Activated naive CD4-positive, alpha-beta T cell treated with anti-CD3 and anti-CD28 coated beads, Interleukin-2, amount 10 ng/mL, durations not matched to agents 7 days and 5 days (primary cell): Measurements from ENCODE around the gene PLBD2.

ENCODE experiments used
- CTCF ChIA-PET: fragments of 350-600 bp; sonication (Branson Sonifier 250); formaldehyde crosslinking; loops from one replicate; lab custom pipeline; 2021; ENCODE audit warnings: antibody characterized with exemption; lab: Charles Lee
- DNase-seq: peaks from one replicate; pipeline ENCODE4 v3.0.0-alpha.2; 2020
- H3K27ac Mint-ChIP-seq: one replicate; pipeline ENCODE4 v1.8.0; 2021; ENCODE audit warnings: mild to moderate bottlenecking, moderate library complexity, mixed read lengths
- H3K27me3 Mint-ChIP-seq: one replicate; pipeline ENCODE4 v1.8.0; 2021; ENCODE audit warnings: mild to moderate bottlenecking, mixed read lengths
- H3K36me3 Mint-ChIP-seq: one replicate; pipeline ENCODE4 v1.8.0; 2021; ENCODE audit warnings: mixed read lengths
- H3K4me1 Mint-ChIP-seq: one replicate; pipeline ENCODE4 v1.8.0; 2021; ENCODE audit warnings: mixed read lengths
- H3K4me3 Mint-ChIP-seq: one replicate; pipeline ENCODE4 v1.8.0; 2021; ENCODE audit warnings: mild to moderate bottlenecking, moderate library complexity, mixed read lengths
- H3K9me3 Mint-ChIP-seq: one replicate; pipeline ENCODE4 v1.8.0; 2021; ENCODE audit warnings: mixed read lengths

Gene PLBD2

DNA sequence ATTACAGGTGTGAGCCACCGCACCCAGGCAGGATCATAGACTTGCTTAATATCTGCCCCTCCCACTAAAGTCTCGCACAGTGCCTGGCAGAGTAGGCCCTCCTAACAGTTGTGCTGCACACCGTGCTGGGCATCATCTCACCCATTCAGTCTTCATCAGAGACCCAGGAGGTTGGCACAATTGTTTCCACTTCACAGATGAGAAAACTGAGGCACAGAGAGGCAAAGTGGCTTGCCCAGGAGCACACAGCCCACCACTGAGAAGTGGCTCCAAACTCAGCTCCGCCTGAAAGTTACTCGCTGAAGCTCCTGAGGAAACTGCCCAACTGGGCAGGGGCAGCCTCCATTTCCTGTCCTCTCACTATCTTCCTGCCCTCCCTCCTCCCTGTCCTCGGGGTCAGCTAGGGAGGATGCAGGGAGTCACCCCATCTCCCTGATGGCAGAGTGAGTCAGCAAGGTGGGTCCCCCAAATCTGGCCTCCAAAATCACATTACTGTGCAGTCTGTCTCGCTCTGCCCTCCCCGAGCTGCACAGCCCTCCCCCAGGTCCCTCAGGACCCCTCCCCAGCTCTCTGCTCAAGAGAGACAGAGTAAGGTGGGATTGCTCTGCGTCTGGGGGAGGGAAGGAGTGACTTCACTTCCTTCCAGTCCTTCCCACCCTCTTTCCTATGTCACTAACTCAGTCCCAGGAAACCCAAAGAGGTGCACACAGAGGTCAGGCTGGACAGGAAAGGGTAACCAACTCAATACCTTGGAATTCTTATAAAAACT is 29.2 kb upstream of the PLBD2 start:
- H3K4me3 Mint-ChIP-seq: no peak overlapping the region
- no peaks in the 10 kb centered on the region for H3K27me3 Mint-ChIP-seq
- DNase-seq: no peak
- CTCF ChIA-PET: no interaction called here
- H3K9me3 Mint-ChIP-seq: no peaks in the 10 kb centered on the region
- peaks cover 42% of the 10 kb centered on the region for H3K36me3 Mint-ChIP-seq
- no peak overlapping the region for H3K27ac Mint-ChIP-seq
- H3K4me1 Mint-ChIP-seq: peaks cover 35% of the 10 kb centered on the region

DNA sequence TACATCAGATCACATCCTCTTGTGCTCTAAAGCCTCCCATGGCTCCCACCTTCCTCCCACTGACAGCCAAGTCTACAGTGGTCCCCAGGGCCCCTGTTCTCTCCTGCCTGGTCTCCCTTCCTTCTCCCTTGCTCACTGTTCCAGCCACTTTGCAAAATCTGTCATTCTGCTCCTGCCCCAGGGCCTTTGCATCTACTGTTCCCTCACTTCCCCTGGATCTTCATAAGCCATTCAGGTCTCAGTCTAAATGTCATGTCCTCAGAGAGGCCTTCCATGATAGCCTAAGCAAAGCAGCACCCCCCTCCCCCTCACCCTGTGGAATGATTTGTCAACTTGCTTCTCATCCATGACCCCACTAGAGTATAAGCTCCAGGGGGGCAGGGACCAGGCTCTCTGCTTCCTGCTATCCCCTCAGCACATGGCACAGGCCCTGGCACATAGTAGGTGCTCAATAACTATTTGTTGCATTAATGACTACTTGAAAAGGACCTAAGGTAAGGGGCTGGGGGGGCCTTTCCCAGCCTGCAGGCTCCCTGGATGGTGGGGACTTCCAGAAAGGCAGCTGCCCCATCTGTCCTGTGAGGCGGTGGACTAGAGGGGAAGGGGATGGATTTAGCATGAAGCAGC is 28.5 kb upstream of the PLBD2 start:
- CTCF ChIA-PET: no interaction called here
- H3K27ac Mint-ChIP-seq: peak overlapping the region; percentile 33
- peaks cover 41% of the 10 kb centered on the region for H3K36me3 Mint-ChIP-seq
- peaks cover 40% of the 10 kb centered on the region for H3K4me1 Mint-ChIP-seq
- no peaks in the 10 kb centered on the region for H3K9me3 Mint-ChIP-seq
- no peak overlapping the region for H3K4me3 Mint-ChIP-seq
- H3K27me3 Mint-ChIP-seq: no peaks in the 10 kb centered on the region
- no peak for DNase-seq

DNA sequence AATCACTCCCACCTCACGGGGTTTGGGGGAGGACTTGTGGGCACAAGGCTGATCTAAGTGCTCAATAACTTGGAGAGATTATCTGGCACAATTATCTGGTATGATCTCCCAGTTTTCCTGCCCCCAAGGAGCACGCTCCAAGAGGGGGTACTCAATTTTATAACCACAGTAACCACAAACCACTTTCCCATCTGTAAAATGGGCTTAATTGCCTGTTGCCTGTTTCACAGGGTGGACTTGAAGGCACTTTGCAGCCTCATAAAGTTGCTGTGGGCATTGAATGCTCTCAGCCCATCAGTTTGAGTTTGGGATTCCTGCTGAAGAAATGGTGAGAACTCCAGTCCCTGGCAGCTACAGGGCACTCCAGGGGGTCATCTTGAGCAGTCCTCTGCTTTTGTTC is 27.9 kb upstream of the PLBD2 start:
- peaks cover 38% of the 10 kb centered on the region for H3K36me3 Mint-ChIP-seq
- H3K9me3 Mint-ChIP-seq: no peaks in the 10 kb centered on the region
- H3K27ac Mint-ChIP-seq: no peak overlapping the region
- no peak for DNase-seq
- H3K4me3 Mint-ChIP-seq: no peak overlapping the region
- H3K4me1 Mint-ChIP-seq: peaks cover 42% of the 10 kb centered on the region
- H3K27me3 Mint-ChIP-seq: no peaks in the 10 kb centered on the region
- CTCF ChIA-PET: no interaction called here

DNA sequence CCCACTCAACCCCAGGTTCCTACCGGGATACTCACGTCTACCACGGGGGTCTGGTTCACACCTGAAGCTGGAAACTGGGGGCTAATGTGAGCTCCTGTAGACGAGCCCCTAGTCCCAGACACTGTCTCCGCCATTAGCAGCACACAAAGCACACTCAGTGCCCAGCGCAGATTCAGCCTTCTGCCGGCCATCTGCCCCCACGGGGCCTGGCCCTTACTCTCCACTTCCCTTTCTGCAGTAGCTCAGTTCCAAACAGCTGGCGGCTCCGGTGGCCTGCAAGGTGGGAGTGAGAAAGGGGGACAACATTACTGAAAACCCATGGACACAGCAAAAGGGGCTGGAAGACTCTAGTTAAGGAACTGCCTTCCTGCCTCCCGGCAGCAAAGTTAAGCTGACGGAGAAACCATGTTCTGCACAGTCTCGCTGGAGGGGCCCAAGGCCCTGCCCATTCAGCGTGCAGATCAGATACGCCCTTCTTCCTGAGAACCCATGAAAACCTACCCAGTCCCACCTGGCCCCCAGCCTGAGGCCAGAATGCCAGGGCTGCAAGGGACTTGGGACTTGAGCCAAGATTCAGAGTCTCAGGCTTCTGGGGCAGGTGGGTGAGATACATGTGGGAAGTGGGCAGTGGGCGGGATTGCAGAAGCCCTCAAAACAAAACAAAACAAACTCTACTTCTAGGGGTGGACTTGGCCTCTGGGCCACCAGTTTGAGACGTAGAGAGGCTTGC is 25.5 kb upstream of the PLBD2 start:
- Mint-ChIP-seq H3K27me3 (peaks cover 13% of the 10 kb centered on the region), H3K9me3 (no peaks in the 10 kb centered on the region), H3K4me1 (peaks cover 44% of the 10 kb centered on the region), H3K27ac (no peak overlapping the region), H3K36me3 (peaks cover 38% of the 10 kb centered on the region), H3K4me3 (peak overlapping the region; percentile 90)
- CTCF ChIA-PET: no interaction called here
- no peak for DNase-seq

DNA sequence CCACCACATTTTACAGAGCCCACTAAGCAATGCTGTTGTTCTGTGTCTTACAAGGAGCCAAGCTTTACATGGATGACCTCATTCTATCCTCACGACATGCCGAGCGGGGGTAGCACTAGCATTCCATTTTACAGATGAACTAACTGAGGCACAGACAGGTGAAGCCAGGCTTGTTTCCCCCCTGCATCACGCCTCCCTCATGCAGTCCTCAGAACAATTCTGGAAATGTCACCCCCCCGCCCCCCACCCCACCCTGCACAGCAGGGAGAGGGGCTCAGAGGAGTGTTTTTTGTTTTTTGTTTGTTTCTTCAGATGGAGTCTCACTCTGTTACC is 25.0 kb upstream of the PLBD2 start:
- no peaks in the 10 kb centered on the region for H3K9me3 Mint-ChIP-seq
- DNase-seq: no peak
- peak overlapping the region; percentile 90 for H3K4me3 Mint-ChIP-seq
- H3K4me1 Mint-ChIP-seq: peaks cover 42% of the 10 kb centered on the region
- no peak overlapping the region for H3K27ac Mint-ChIP-seq
- CTCF ChIA-PET: no interaction called here
- peaks cover 15% of the 10 kb centered on the region for H3K27me3 Mint-ChIP-seq
- H3K36me3 Mint-ChIP-seq: peaks cover 35% of the 10 kb centered on the region

DNA sequence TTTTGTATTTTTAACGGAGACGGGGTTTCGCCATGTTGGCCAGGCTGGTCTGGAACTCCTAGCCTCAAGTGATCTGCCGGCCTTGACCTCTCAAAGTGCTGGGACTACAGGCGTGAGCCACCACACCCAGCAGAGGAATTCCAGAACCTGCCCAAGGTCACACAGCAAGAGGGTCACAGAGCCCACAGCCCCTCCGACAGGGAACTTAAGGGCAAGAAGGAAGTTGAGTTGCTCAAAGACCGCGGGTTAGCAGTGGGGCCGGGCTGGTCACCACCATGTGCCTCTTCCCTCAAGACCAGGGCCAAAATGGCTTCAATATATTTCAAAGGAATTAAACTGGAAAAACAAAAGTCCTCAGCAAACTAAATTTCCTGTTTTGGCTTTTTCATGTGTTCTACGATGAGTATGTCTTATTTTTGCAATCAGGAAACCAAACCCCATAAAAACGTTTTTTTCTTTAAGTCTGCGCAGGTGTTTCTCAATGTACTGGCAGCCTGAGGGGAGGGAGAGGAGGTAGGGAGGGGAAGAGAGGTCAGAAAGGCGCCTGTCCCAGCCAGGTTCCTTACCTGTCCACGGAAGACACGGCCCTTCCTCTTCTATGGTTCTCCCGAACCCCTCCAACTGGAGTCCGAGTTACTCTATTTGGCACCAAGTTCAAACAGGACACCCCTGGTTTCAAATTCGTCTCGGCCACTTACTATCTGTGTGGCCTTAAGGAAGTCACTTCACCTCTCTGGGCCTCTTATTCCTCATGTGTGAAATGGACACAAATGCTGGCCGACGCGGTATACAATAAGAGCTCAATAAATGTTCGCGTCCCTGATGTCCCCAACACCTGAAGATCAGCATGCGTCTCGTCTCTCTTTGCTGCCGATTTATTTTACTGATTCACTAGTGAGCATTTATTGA is 24.3 kb upstream of the PLBD2 start:
- Mint-ChIP-seq H3K9me3 (no peaks in the 10 kb centered on the region), H3K4me3 (peak overlapping the region; percentile 90), H3K36me3 (peaks cover 28% of the 10 kb centered on the region), H3K4me1 (peaks cover 40% of the 10 kb centered on the region), H3K27me3 (peaks cover 18% of the 10 kb centered on the region), H3K27ac (peak overlapping the region; percentile 88)
- DNase-seq: peak; percentile 34
- CTCF ChIA-PET: interaction anchor here (1.0 to 1.7 kb wide), 4 partner anchors 15 to 92 kb away, joined by 3 to 4 read pairs (median 3); no protein-coding TSS in a partner anchor

DNA sequence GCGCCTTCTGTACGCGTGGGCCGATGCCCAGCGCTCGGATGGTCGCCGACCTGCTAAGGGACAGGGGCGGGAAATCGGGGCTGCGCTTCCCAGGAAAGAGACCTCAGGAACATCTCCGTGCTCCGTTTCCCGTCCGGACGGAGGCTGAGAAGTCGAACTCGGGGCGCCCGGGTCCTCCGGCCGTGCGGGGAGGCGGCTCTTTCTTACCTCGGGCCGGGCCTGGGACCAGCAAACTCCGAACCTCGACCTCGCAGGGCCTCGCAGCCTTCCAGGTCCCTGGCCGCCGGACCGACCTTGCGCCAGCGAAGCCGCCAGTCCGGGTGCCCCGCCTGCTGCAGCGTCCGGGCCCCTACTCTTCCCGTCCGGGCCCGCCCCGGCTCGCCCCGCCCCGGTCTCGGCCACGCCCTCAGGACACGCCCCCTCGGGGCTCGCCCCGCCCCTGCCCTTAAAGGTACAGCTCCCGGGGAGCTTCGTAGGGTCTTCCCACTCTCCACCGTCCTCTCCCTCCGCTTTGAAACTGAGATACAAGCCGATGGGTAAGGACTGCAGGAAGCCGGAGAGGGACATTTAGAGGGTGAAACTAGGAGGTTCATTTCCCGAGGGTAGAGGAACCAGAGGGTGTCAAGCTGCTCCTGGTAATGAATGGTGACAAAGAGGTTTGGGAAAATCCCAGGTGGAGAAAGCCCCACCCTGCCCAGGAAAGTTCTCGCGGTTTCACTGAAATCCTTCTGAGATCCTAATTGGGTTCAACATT is 23.4 kb upstream of the PLBD2 start, which contains the start of gene SLC8B1:
Gene SLC8B1, minus strand, starts transcription at position 324 of the 754 bp plus-strand sequence. CDS start 2,231 bp downstream, outside the sequence.
- H3K4me1 Mint-ChIP-seq: peaks cover 34% of the 10 kb centered on the region
- H3K27ac Mint-ChIP-seq: peak within 1 kb of the TSS; percentile 88
- H3K36me3 Mint-ChIP-seq: peaks cover 21% of the 10 kb centered on the region
- H3K4me3 Mint-ChIP-seq: peak within 1 kb of the TSS; percentile 90
- CTCF ChIA-PET: interaction anchor here (0.7 to 1.7 kb wide), 6 partner anchors 15 to 102 kb away, joined by 3 to 4 read pairs (median 3); no protein-coding TSS in a partner anchor
- H3K27me3 Mint-ChIP-seq: peaks cover 18% of the 10 kb centered on the region
- peak; percentile 88 for DNase-seq
- H3K9me3 Mint-ChIP-seq: no peaks in the 10 kb centered on the region

DNA sequence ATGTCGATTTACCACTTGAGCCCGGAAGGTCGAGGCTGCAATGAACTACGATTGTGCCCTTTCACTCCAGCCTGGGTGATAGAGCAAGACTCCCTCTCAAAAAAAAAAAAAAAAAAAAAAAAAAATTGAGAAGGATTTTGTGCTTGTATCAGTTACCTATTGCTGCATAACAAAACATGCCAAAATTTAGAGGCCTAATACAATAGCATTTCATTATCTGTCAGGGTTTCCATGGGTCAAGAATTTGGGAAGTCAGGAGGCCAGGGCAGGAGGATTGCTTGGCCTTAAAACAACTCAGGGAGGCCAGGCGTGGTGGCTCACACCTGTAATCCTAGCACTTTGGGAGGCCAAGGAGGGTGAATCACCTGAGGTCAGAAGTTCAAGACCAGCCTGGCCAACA is 18.8 kb upstream of the PLBD2 start:
- H3K36me3 Mint-ChIP-seq: no peaks in the 10 kb centered on the region
- CTCF ChIA-PET: no interaction called here
- no peaks in the 10 kb centered on the region for H3K9me3 Mint-ChIP-seq
- no peak for DNase-seq
- no peak overlapping the region for H3K27ac Mint-ChIP-seq
- peaks cover 38% of the 10 kb centered on the region for H3K27me3 Mint-ChIP-seq
- H3K4me3 Mint-ChIP-seq: no peak overlapping the region
- H3K4me1 Mint-ChIP-seq: peaks cover 5% of the 10 kb centered on the region

DNA sequence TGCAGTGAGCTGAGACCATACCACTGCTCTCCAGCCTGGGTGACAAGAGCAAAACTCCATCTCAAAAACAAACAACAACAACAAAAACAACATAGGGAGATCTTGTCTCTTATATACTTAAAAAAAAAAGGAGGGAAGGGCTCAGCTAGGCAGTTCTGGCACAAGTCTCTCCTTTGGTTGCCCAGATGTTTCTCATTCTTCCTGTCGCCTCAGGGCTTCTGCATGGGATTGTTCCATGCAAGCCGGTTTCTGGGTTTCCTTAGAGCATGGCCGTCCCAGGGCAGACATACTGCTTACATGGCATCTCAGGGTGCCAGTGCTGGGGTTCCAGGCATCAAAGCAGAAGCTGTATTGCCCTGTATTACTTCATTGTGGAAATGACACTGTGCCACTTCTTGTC is 18.3 kb upstream of the PLBD2 start:
- Mint-ChIP-seq H3K27ac (no peak overlapping the region), H3K4me1 (peaks cover 4% of the 10 kb centered on the region), H3K4me3 (no peak overlapping the region), H3K36me3 (no peaks in the 10 kb centered on the region), H3K9me3 (no peaks in the 10 kb centered on the region), H3K27me3 (peaks cover 38% of the 10 kb centered on the region)
- DNase-seq: no peak
- CTCF ChIA-PET: no interaction called here

DNA sequence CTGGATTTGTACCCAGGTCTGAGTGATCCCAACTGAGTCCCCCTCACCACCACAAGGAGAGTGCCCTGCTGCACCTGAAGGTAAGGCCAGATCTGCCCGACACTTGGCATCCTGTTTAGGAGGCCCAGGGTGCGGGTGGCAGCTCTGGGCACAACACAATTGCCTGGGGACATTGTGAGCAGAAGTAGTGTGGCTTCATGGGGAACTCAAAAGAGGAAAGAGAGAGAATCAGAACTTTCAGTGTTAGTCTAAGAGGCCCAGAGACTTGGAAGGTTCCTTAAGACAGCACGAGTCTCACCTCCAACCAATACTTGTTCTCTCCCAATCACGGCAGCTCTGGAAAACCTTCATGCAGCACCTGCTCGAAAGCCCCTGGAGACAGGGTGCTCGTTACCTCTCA is 16.9 kb upstream of the PLBD2 start:
- H3K27ac Mint-ChIP-seq: no peak overlapping the region
- H3K4me1 Mint-ChIP-seq: no peaks in the 10 kb centered on the region
- no peaks in the 10 kb centered on the region for H3K9me3 Mint-ChIP-seq
- no peak for DNase-seq
- CTCF ChIA-PET: no interaction called here
- H3K36me3 Mint-ChIP-seq: no peaks in the 10 kb centered on the region
- H3K4me3 Mint-ChIP-seq: no peak overlapping the region
- H3K27me3 Mint-ChIP-seq: peaks cover 31% of the 10 kb centered on the region

DNA sequence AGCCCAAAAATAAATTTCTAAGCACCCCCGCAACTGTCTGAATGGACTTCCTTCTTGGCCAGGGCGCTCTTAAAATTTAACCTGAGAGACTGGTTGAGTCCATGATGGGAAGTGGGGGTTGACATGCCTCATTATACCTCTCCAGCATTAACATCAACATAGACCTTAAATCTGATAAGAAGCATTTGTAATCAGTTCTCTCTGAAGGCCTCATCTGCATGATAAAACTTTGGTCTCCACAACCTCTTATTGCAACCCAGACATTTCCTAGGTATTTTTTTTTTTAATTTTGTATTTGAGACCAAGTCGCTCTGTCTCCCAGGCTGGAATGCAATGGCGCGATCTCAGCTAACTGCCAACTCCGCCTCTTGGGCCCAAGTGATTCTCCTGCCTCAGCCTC is 13.1 kb upstream of the PLBD2 start:
- Mint-ChIP-seq H3K27me3 (peaks cover 22% of the 10 kb centered on the region), H3K27ac (no peak overlapping the region), H3K4me1 (no peaks in the 10 kb centered on the region), H3K36me3 (no peaks in the 10 kb centered on the region), H3K4me3 (no peak overlapping the region), H3K9me3 (no peaks in the 10 kb centered on the region)
- no peak for DNase-seq
- CTCF ChIA-PET: no interaction called here

DNA sequence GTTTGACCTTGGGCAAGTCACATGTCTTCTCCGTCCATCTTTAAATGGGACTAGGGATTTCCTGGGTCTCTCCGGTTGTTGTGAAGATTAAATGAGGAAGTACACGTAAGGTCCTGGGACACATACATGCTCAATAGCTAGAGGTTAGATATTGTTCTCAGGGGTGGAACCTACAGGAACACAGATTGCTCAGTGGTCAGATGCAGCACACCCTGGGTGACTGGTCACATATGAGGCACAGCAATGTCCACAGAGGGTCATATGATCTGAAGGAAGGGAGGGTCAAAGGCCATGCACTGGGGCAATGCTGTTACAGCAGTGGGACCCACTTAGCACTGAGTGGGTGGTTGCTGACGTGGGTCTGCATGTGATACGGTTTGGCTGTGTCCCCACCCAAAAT is 12.0 kb upstream of the PLBD2 start:
- CTCF ChIA-PET: no interaction called here
- no peak overlapping the region for H3K4me3 Mint-ChIP-seq
- no peak for DNase-seq
- H3K27me3 Mint-ChIP-seq: peaks cover 24% of the 10 kb centered on the region
- H3K9me3 Mint-ChIP-seq: no peaks in the 10 kb centered on the region
- no peak overlapping the region for H3K27ac Mint-ChIP-seq
- no peaks in the 10 kb centered on the region for H3K36me3 Mint-ChIP-seq
- H3K4me1 Mint-ChIP-seq: no peaks in the 10 kb centered on the region

DNA sequence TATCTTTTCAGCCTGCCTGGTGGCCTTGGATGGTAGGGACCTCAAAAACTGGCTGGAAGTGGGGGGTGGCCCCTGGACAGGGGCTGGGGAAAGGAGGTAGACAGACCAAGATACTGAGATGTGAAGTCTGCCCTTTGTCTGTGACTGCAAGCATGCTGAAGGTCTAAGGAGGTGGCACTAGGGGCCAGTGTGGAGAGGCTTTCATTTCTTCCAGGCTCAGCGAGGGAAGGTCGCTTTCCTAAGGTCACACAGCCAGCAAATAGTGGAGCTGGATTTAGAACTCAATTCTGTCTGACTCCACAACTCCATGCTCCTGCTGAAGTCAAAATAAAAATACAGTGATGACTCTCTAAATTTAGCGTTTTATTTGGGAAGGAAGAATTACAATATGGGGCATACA is 11.3 kb upstream of the PLBD2 start:
- DNase-seq: no peak
- Mint-ChIP-seq H3K27ac (no peak overlapping the region), H3K4me1 (no peaks in the 10 kb centered on the region), H3K9me3 (no peaks in the 10 kb centered on the region), H3K27me3 (peaks cover 23% of the 10 kb centered on the region), H3K4me3 (no peak overlapping the region), H3K36me3 (no peaks in the 10 kb centered on the region)
- CTCF ChIA-PET: no interaction called here
